GM23338 (cell line): Measurements from ENCODE around the gene ANTXR2. TPM values are rescaled to one million over a fixed set of nuclear protein-coding genes. Genes with fewer than 3 reads are reported as not detected.

ENCODE experiments used
- ATAC-seq: fragments of 200-7000 bp; cut with Tn5 transposase; 3 replicates; pipeline ENCODE4 v1.9.1; 2020
- DNase-seq: peaks from one replicate; pipeline ENCODE4 v3.0.0-alpha.2; 2015; ENCODE audit warnings: low spot score
- H2AFZ ChIP-seq: fragments of 200-600 bp; sonication (generic); 2 replicates; pipeline ENCODE4 v1.8.0; 2016; ENCODE audit warnings: antibody characterized with exemption, mild to moderate bottlenecking, moderate library complexity
- H3F3A ChIP-seq: fragments of 200-600 bp; sonication (generic); replicated peaks from 2 replicates; pipeline ENCODE4 v1.8.0; 2017; ENCODE audit warnings: antibody characterized with exemption, mixed run types, low read depth
- H3K27ac ChIP-seq: fragments of 200-600 bp; sonication (generic); 2 replicates; pipeline ENCODE4 v1.6.1; 2016; ENCODE audit warnings: low read depth
- H3K27me3 ChIP-seq: fragments of 200-600 bp; sonication (generic); 2 replicates; pipeline ENCODE4 v1.8.0; 2016; ENCODE audit warnings: mild to moderate bottlenecking, mixed run types, moderate library complexity; ENCODE audit not compliant: insufficient read depth
- H3K36me3 ChIP-seq: fragments of 200-600 bp; sonication (generic); 2 replicates; pipeline ENCODE4 v1.8.0; 2016; ENCODE audit warnings: mild to moderate bottlenecking; ENCODE audit not compliant: insufficient read depth
- H3K4me1 ChIP-seq: fragments of 200-600 bp; sonication (generic); 2 replicates; pipeline ENCODE4 v1.8.0; 2016; ENCODE audit warnings: mild to moderate bottlenecking, moderate library complexity; ENCODE audit not compliant: insufficient read depth
- H3K4me2 ChIP-seq: fragments of 200-600 bp; sonication (generic); 2 replicates; pipeline ENCODE4 v1.7.1; 2017; ENCODE audit warnings: mixed run types
- H3K4me3 ChIP-seq: fragments of 200-600 bp; sonication (generic); 2 replicates; pipeline ENCODE4 v1.6.1; 2016; ENCODE audit warnings: mixed run types
- H3K79me2 ChIP-seq: fragments of 200-600 bp; sonication (generic); replicated peaks from 2 replicates; pipeline ENCODE4 v1.8.0; 2017; ENCODE audit warnings: mild to moderate bottlenecking; ENCODE audit not compliant: insufficient read depth
- H3K9me2 ChIP-seq: fragments of 200-600 bp; sonication (generic); 2 replicates; pipeline ENCODE4 v1.8.0; 2017; ENCODE audit not compliant: insufficient read depth
- H4K20me1 ChIP-seq: fragments of 200-600 bp; sonication (generic); replicated peaks from 2 replicates; pipeline ENCODE4 v1.8.0; 2017; ENCODE audit warnings: mild to moderate bottlenecking; ENCODE audit not compliant: insufficient read depth
- H3K27ac Mint-ChIP-seq: 2 replicates; pipeline ENCODE4 v1.8.0; 2020; ENCODE audit warnings: inconsistent platforms, mild to moderate bottlenecking, moderate library complexity, mixed read lengths
- H3K27me3 Mint-ChIP-seq: 3 replicates; pipeline ENCODE4 v1.8.0; 2022; ENCODE audit warnings: low read depth, mild to moderate bottlenecking, moderate library complexity, mixed read lengths, inconsistent platforms; ENCODE audit not compliant: insufficient read depth, poor library complexity
- H3K36me3 Mint-ChIP-seq: 3 replicates; pipeline ENCODE4 v1.8.0; 2021; ENCODE audit warnings: low read depth, mild to moderate bottlenecking, inconsistent platforms, moderate library complexity, mixed read lengths
- H3K4me1 Mint-ChIP-seq: 3 replicates; pipeline ENCODE4 v1.8.0; 2020; ENCODE audit warnings: mild to moderate bottlenecking, inconsistent platforms, mixed read lengths
- H3K4me3 Mint-ChIP-seq: 3 replicates; pipeline ENCODE4 v1.8.0; 2021; ENCODE audit warnings: moderate library complexity, mild to moderate bottlenecking, inconsistent platforms, mixed read lengths
- H3K9me3 Mint-ChIP-seq: 3 replicates; pipeline ENCODE4 v1.8.0; 2020; ENCODE audit warnings: moderate library complexity, mild to moderate bottlenecking, inconsistent platforms, mixed read lengths
- CREB1 ChIP-seq: fragments of 250-450 bp; sonication (Bioruptor Pico); IDR thresholded peaks from 2 replicates; pipeline ENCODE4 v1.5.0; 2020; ENCODE audit warnings: low read depth, mild to moderate bottlenecking, moderate library complexity
- CTCF ChIP-seq, 2 experiments: fragments of 200-600 bp in 1 of 2; sonication (generic) in 1 of 2; conservative IDR thresholded peaks; 2 replicates each; pipeline versions ENCODE4 v1.5.1 to v1.6.1; 2016 to 2017; ENCODE audit warnings: antibody characterized with exemption in 2 of 2, low read depth in 2 of 2, mild to moderate bottlenecking in 2 of 2, moderate library complexity in 1 of 2
- ETS1 ChIP-seq: IDR thresholded peaks from 2 replicates; pipeline ENCODE4 v1.6.1; 2016; ENCODE audit warnings: antibody characterized with exemption
- EZH2 ChIP-seq: fragments of 200-600 bp; sonication (generic); IDR thresholded peaks from one replicate; pipeline ENCODE4 v1.8.0; 2017; ENCODE audit warnings: antibody characterized with exemption, mild to moderate bottlenecking, low read depth; ENCODE audit not compliant: unreplicated experiment
- EZH2phosphoT487 ChIP-seq: fragments of 200-600 bp; sonication (generic); IDR thresholded peaks from one replicate; pipeline ENCODE4 v1.8.1; 2018; ENCODE audit warnings: antibody characterized with exemption; ENCODE audit not compliant: unreplicated experiment
- NANOG ChIP-seq: IDR thresholded peaks from 2 replicates; pipeline ENCODE4 v1.6.1; 2016; ENCODE audit warnings: antibody characterized with exemption, borderline replicate concordance
- POLR2AphosphoS5 ChIP-seq: IDR thresholded peaks from 2 replicates; pipeline ENCODE4 v1.6.1; 2016; ENCODE audit warnings: antibody characterized with exemption, low read depth
- STAT1 ChIP-seq: IDR thresholded peaks from one replicate; pipeline ENCODE4 v1.6.1; 2016; ENCODE audit warnings: antibody characterized with exemption; ENCODE audit not compliant: unreplicated experiment
- ZNF114 ChIP-seq: fragments of 250-450 bp; sonication (Bioruptor Pico); IDR thresholded peaks from 2 replicates; pipeline ENCODE4 v1.5.0; 2020; ENCODE audit warnings: mild to moderate bottlenecking, moderate library complexity
- ZNF331 ChIP-seq: fragments of 250-450 bp; sonication (Bioruptor Pico); IDR thresholded peaks from 2 replicates; pipeline ENCODE4 v1.5.0; 2020; ENCODE audit warnings: low read depth, mild to moderate bottlenecking, moderate library complexity
- polyA plus RNA-seq: library from polyadenylated mRNA; unstranded; fragments of >200 nt; fragmentation: Nextera tagmentation; extraction: Ambion mirVana; gene quantifications from 2 replicates; pipeline ENCODE4 v1.2.1, GENCODE V29; 2016
- total RNA-seq: library from RNA; depleted of rRNA; stranded (reverse); fragments of >200 nt; shearing (Covaris generic); gene quantifications from 2 replicates; pipeline ENCODE4 v1.2.3, GENCODE V29; 2014
- TF ChIP-seq, protein P1 (sequence below): fragments of 250-450 bp; sonication (Bioruptor Pico); IDR thresholded peaks from 2 replicates; pipeline ENCODE4 v1.5.0; 2020; ENCODE audit warnings: mild to moderate bottlenecking, moderate library complexity

Gene ANTXR2
- total and polyA plus RNA-seq, 2 experiments from 2014 or later, result 2.0 to 5.3 TPM

GRCh38 chr4:79871961-79872360 lies 201.1 kb downstream of the ANTXR2 start:
- H3K4me3 ChIP-seq, result no peak overlapping the region
- Mint-ChIP-seq H3K27ac (no peak overlapping the region), H3K36me3 (no peaks in the 10 kb centered on the region), H3K27me3 (no peaks in the 10 kb centered on the region), H3K4me1 (no peaks in the 10 kb centered on the region), H3K9me3 (no peaks in the 10 kb centered on the region), H3K4me3 (no peak overlapping the region)
- ATAC-seq (no peak), DNase-seq (no peak)
- H3F3A ChIP-seq, result no peaks in the 10 kb centered on the region
- H3K4me2 ChIP-seq, result no peak overlapping the region
- H3K79me2 ChIP-seq, result no peaks in the 10 kb centered on the region
- H3K36me3 ChIP-seq, result no peaks in the 10 kb centered on the region
- H3K4me1 ChIP-seq, result no peaks in the 10 kb centered on the region
- H4K20me1 ChIP-seq, result no peaks in the 10 kb centered on the region
- H3K9me2 ChIP-seq, result no peaks in the 10 kb centered on the region
- TF ChIP-seq ZNF114 (CRISPR knock-in tag), result no peak
- no peak for TF ChIP-seq STAT1
- no peak for TF ChIP-seq ETS1
- no peak for TF ChIP-seq NANOG
- TF ChIP-seq EZH2, result no peak
- TF ChIP-seq ZNF331, result no peak
- TF ChIP-seq CTCF (conservative IDR thresholded peaks at IDR 0.05; ENCODE audit: low read depth in 2 of 2), result no peak
- no peak for TF ChIP-seq EZH2phosphoT487
- TF ChIP-seq CREB1, result no peak
- no peak overlapping the region for H2AFZ ChIP-seq
- no peak overlapping the region for H3K27ac ChIP-seq
- no peaks in the 10 kb centered on the region for H3K27me3 ChIP-seq

GRCh38 chr4:79869597-79870237 lies 203.3 kb downstream of the ANTXR2 start:
- Histone ChIP-seq H3K27me3 (no peaks in the 10 kb centered on the region), H3K4me2 (no peak overlapping the region), H3K4me3 (no peak overlapping the region), H3K36me3 (no peaks in the 10 kb centered on the region), H2AFZ (peak overlapping the region; percentile 39; the same call in 1 of the 2 replicates), H3F3A (no peaks in the 10 kb centered on the region), H4K20me1 (no peaks in the 10 kb centered on the region), H3K4me1 (no peaks in the 10 kb centered on the region), H3K9me2 (no peaks in the 10 kb centered on the region), H3K79me2 (no peaks in the 10 kb centered on the region), H3K27ac (no peak overlapping the region)
- H3K9me3 Mint-ChIP-seq, result no peaks in the 10 kb centered on the region
- no peak for ATAC-seq
- no peak overlapping the region for H3K27ac Mint-ChIP-seq
- no peak for DNase-seq
- no peak overlapping the region for H3K4me3 Mint-ChIP-seq
- no peaks in the 10 kb centered on the region for H3K36me3 Mint-ChIP-seq
- no peaks in the 10 kb centered on the region for H3K27me3 Mint-ChIP-seq
- no peaks in the 10 kb centered on the region for H3K4me1 Mint-ChIP-seq
- no peak for TF ChIP-seq ZNF331
- no peak for TF ChIP-seq ZNF114 (CRISPR knock-in tag)
- no peak for TF ChIP-seq POLR2AphosphoS5
- TF ChIP-seq, protein P1, sequence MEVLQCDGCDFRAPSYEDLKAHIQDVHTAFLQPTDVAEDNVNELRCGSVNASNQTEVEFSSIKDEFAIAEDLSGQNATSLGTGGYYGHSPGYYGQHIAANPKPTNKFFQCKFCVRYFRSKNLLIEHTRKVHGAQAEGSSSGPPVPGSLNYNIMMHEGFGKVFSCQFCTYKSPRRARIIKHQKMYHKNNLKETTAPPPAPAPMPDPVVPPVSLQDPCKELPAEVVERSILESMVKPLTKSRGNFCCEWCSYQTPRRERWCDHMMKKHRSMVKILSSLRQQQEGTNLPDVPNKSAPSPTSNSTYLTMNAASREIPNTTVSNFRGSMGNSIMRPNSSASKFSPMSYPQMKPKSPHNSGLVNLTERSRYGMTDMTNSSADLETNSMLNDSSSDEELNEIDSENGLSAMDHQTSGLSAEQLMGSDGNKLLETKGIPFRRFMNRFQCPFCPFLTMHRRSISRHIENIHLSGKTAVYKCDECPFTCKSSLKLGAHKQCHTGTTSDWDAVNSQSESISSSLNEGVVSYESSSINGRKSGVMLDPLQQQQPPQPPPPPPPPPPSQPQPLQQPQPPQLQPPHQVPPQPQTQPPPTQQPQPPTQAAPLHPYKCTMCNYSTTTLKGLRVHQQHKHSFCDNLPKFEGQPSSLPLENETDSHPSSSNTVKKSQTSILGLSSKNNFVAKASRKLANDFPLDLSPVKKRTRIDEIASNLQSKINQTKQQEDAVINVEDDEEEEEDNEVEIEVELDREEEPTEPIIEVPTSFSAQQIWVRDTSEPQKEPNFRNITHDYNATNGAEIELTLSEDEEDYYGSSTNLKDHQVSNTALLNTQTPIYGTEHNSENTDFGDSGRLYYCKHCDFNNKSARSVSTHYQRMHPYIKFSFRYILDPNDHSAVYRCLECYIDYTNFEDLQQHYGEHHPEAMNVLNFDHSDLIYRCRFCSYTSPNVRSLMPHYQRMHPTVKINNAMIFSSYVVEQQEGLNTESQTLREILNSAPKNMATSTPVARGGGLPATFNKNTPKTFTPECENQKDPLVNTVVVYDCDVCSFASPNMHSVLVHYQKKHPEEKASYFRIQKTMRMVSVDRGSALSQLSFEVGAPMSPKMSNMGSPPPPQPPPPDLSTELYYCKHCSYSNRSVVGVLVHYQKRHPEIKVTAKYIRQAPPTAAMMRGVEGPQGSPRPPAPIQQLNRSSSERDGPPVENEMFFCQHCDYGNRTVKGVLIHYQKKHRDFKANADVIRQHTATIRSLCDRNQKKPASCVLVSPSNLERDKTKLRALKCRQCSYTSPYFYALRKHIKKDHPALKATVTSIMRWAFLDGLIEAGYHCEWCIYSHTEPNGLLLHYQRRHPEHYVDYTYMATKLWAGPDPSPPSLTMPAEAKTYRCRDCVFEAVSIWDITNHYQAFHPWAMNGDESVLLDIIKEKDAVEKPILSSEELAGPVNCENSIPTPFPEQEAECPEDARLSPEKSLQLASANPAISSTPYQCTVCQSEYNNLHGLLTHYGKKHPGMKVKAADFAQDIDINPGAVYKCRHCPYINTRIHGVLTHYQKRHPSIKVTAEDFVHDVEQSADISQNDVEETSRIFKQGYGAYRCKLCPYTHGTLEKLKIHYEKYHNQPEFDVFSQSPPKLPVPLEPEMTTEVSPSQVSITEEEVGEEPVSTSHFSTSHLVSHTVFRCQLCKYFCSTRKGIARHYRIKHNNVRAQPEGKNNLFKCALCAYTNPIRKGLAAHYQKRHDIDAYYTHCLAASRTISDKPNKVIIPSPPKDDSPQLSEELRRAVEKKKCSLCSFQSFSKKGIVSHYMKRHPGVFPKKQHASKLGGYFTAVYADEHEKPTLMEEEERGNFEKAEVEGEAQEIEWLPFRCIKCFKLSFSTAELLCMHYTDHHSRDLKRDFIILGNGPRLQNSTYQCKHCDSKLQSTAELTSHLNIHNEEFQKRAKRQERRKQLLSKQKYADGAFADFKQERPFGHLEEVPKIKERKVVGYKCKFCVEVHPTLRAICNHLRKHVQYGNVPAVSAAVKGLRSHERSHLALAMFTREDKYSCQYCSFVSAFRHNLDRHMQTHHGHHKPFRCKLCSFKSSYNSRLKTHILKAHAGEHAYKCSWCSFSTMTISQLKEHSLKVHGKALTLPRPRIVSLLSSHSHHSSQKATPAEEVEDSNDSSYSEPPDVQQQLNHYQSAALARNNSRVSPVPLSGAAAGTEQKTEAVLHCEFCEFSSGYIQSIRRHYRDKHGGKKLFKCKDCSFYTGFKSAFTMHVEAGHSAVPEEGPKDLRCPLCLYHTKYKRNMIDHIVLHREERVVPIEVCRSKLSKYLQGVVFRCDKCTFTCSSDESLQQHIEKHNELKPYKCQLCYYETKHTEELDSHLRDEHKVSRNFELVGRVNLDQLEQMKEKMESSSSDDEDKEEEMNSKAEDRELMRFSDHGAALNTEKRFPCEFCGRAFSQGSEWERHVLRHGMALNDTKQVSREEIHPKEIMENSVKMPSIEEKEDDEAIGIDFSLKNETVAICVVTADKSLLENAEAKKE, result no peak
- no peak for TF ChIP-seq CREB1
- TF ChIP-seq STAT1, result no peak
- TF ChIP-seq ETS1, result no peak
- no peak for TF ChIP-seq EZH2phosphoT487
- TF ChIP-seq NANOG, result no peak
